Mesenchymal stem cell (in vitro differentiated cells and primary cell): ENCODE data around the gene TNFSF8.

Experiments
- DNase-seq: peaks from one replicate; pipeline ENCODE4 v3.0.0-alpha.2; 2013
- H2AFZ ChIP-seq: one replicate; pipeline ENCODE4 v1.6.1; 2013; ENCODE audit warnings: low read depth, mild to moderate bottlenecking, control low read depth, inconsistent platforms, low read length, moderate library complexity
- H2AK5ac ChIP-seq: 2 replicates; pipeline ENCODE4 v1.6.1; 2013; ENCODE audit warnings: low read length, moderate library complexity, mild to moderate bottlenecking, inconsistent platforms; ENCODE audit not compliant: severe bottlenecking
- H2BK120ac ChIP-seq: one replicate; pipeline ENCODE4 v1.6.1; 2013; ENCODE audit warnings: low read depth, mild to moderate bottlenecking, inconsistent platforms, low read length, moderate library complexity
- H2BK12ac ChIP-seq, 2 experiments: one replicate each; pipeline ENCODE4 v1.6.1; 2013; ENCODE audit warnings: inconsistent platforms in 2 of 2, low read length in 2 of 2, mild to moderate bottlenecking in 2 of 2, moderate library complexity in 2 of 2, control low read depth in 1 of 2
- H2BK15ac ChIP-seq: one replicate; pipeline ENCODE4 v1.6.1; 2013; ENCODE audit warnings: mild to moderate bottlenecking, low read depth, inconsistent platforms; ENCODE audit not compliant: poor library complexity, severe bottlenecking
- H2BK5ac ChIP-seq: 2 replicates; pipeline ENCODE4 v1.6.1; 2013; ENCODE audit warnings: low read depth, mild to moderate bottlenecking, low read length, control low read depth, inconsistent platforms; ENCODE audit not compliant: poor library complexity, severe bottlenecking
- H3K14ac ChIP-seq, 2 experiments: one replicate each; pipeline ENCODE4 v1.6.1; 2013; ENCODE audit warnings: inconsistent platforms in 2 of 2, low read length in 2 of 2, control low read depth in 1 of 2, mild to moderate bottlenecking in 1 of 2, moderate library complexity in 1 of 2
- H3K18ac ChIP-seq, 2 experiments: one replicate each; pipeline ENCODE4 v1.6.1; 2013; ENCODE audit warnings: inconsistent platforms in 2 of 2, low read length in 2 of 2, control low read depth in 1 of 2, low read depth in 1 of 2, mild to moderate bottlenecking in 1 of 2
- H3K23ac ChIP-seq, 2 experiments: one replicate each; pipeline ENCODE4 v1.6.1; 2013; ENCODE audit warnings: inconsistent platforms in 2 of 2, low read length in 2 of 2, mild to moderate bottlenecking in 2 of 2, moderate library complexity in 2 of 2, control low read depth in 1 of 2
- H3K27ac ChIP-seq: 2 replicates; pipeline ENCODE4 v1.5.1; 2013; ENCODE audit warnings: mild to moderate bottlenecking, moderate library complexity, low read length, control low read depth, inconsistent platforms; ENCODE audit not compliant: poor library complexity, severe bottlenecking
- H3K27me3 ChIP-seq, 2 experiments: 2 replicates each; pipeline versions ENCODE4 v1.6.1 to v1.7.0; 2013; ENCODE audit warnings: low read length in 2 of 2, mild to moderate bottlenecking in 2 of 2, moderate library complexity in 2 of 2, control low read depth in 1 of 2, inconsistent platforms in 1 of 2; ENCODE audit not compliant: control insufficient read depth in 1 of 2, insufficient read depth in 1 of 2
- H3K36me3 ChIP-seq, 2 experiments: 2 replicates each; pipeline versions ENCODE4 v1.6.1 to v1.7.0; 2013; ENCODE audit warnings: low read length in 2 of 2, control low read depth in 1 of 2, inconsistent platforms in 1 of 2, low read depth in 1 of 2, mild to moderate bottlenecking in 1 of 2; ENCODE audit not compliant: insufficient read depth in 2 of 2, control insufficient read depth in 1 of 2
- H3K4ac ChIP-seq, 2 experiments: one replicate each; pipeline ENCODE4 v1.6.1; 2013; ENCODE audit warnings: inconsistent platforms in 2 of 2, low read length in 2 of 2, mild to moderate bottlenecking in 2 of 2, moderate library complexity in 2 of 2, control low read depth in 1 of 2, low read depth in 1 of 2
- H3K4me1 ChIP-seq: 2 replicates; pipeline ENCODE4 v1.6.1; 2013; ENCODE audit warnings: low read depth, low read length, control low read depth; ENCODE audit not compliant: control insufficient read depth, insufficient read depth
- H3K4me2 ChIP-seq: 2 replicates; pipeline ENCODE4 v1.6.1; 2013; ENCODE audit warnings: low read length, mild to moderate bottlenecking, inconsistent platforms; ENCODE audit not compliant: poor library complexity, severe bottlenecking
- H3K4me3 ChIP-seq, 2 experiments: 2 replicates each; pipeline versions ENCODE4 v1.5.1 to v1.7.0; 2013; ENCODE audit warnings: low read length in 2 of 2, mild to moderate bottlenecking in 2 of 2, control low read depth in 1 of 2, low read depth in 1 of 2; ENCODE audit not compliant: insufficient read depth in 1 of 2
- H3K79me1 ChIP-seq: replicated peaks from 2 replicates; pipeline ENCODE4 v1.6.1; 2013; ENCODE audit warnings: mild to moderate bottlenecking, control low read depth, low read length, inconsistent platforms; ENCODE audit not compliant: poor library complexity, severe bottlenecking
- H3K9ac ChIP-seq: 2 replicates; pipeline ENCODE4 v1.7.0; 2013; ENCODE audit warnings: mild to moderate bottlenecking, low read length, moderate library complexity
- H3K9me3 ChIP-seq: 2 replicates; pipeline ENCODE4 v1.7.0; 2013; ENCODE audit warnings: mild to moderate bottlenecking, low read length; ENCODE audit not compliant: control insufficient read depth
- H4K8ac ChIP-seq: one replicate; pipeline ENCODE4 v1.6.1; 2013; ENCODE audit warnings: inconsistent platforms, mild to moderate bottlenecking, low read length, moderate library complexity
- H4K91ac ChIP-seq: one replicate; pipeline ENCODE4 v1.6.1; 2013; ENCODE audit warnings: mild to moderate bottlenecking, low read length, inconsistent platforms
- WGBS: methylation state at CpG from one replicate; pipeline ENCODE4 v1.1.7; 2013; ENCODE audit warnings: mixed read lengths; 5-methylcytosine and 5-hydroxymethylcytosine counted together

Gene TNFSF8

DNA sequence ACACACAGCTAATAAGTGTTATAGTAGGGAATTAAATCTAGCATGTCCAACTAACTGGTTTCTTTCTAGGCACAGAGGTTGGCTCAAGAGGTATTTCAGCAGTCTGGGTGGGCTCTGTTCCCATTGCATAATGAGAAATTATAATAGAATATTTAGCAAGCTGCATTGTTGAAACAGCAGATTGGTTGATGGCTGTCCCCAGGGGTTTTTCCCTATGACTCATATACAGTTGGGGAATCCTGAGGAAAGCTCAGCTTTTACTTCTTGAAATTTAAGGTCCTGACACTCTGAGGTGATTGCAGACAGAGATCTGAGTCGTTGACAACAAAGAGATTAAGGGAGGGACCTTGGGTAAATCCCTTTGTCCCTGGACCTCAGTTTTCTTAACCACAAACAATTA lies 38.3 kb upstream of the TNFSF8 start:
- Histone ChIP-seq H3K14ac (no peak overlapping the region), H2BK120ac (no peak overlapping the region), H3K23ac (no peak overlapping the region), H3K4me1 (no peaks in the 10 kb centered on the region), H2BK15ac (no peak overlapping the region), H3K36me3 (no peaks in the 10 kb centered on the region), H2AK5ac (no peak overlapping the region), H3K9me3 (peaks cover 6% of the 10 kb centered on the region), H3K27ac (no peak overlapping the region), H3K4ac (no peak overlapping the region), H3K4me2 (no peak overlapping the region), H2BK12ac (no peak overlapping the region), H4K91ac (no peak overlapping the region), H4K8ac (no peak overlapping the region), H3K79me1 (no peaks in the 10 kb centered on the region), H3K27me3 (no peaks in the 10 kb centered on the region), H3K4me3 (no peak overlapping the region), H2AFZ (no peak overlapping the region), H2BK5ac (no peak overlapping the region), H3K9ac (no peak overlapping the region), H3K18ac (no peak overlapping the region)
- whole genome bisulfite sequencing: 40% methylated on average over 1 of the region's 1 CpG
- peak; percentile 59 for DNase-seq

DNA sequence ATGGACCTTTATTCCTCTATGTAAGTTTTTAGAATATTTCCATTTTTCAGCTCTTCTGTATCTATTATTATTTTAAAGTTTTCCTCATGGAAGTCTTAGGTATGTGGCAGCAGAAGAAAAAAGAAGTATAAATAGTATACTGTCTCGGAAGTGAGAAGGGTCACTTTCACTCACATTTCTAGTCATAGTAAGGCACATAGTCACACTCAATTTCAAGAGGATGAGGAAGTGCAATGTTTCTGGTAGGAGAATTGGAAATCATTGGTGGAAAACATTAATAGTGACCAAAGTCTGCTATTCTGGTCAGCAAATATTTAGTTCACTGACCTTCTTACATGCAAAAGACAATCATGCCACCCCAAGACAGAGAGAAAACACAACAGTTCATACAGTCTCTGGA lies 35.2 kb upstream of the TNFSF8 start:
- Histone ChIP-seq H2BK120ac (no peak overlapping the region), H3K4me1 (no peaks in the 10 kb centered on the region), H3K4me3 (no peak overlapping the region), H2BK12ac (no peak overlapping the region), H2AK5ac (no peak overlapping the region), H3K9ac (no peak overlapping the region), H2AFZ (no peak overlapping the region), H3K18ac (no peak overlapping the region), H3K36me3 (no peaks in the 10 kb centered on the region), H3K4ac (no peak overlapping the region), H4K91ac (no peak overlapping the region), H2BK5ac (no peak overlapping the region), H3K79me1 (no peaks in the 10 kb centered on the region), H3K27me3 (no peaks in the 10 kb centered on the region), H3K4me2 (no peak overlapping the region), H3K27ac (no peak overlapping the region), H3K9me3 (peaks cover 30% of the 10 kb centered on the region), H3K23ac (no peak overlapping the region), H2BK15ac (no peak overlapping the region), H4K8ac (no peak overlapping the region), H3K14ac (no peak overlapping the region)
- WGBS: no CpG with 5 or more reads among the region's 1 CpG
- no peak for DNase-seq

GRCh38 chr9:114962809-114963208 lies 32.4 kb upstream of the TNFSF8 start:
- H3K4me2 ChIP-seq: no peak overlapping the region
- no peak overlapping the region for H4K91ac ChIP-seq
- no peaks in the 10 kb centered on the region for H3K27me3 ChIP-seq
- H2BK120ac ChIP-seq: no peak overlapping the region
- no peak for DNase-seq
- peaks cover 41% of the 10 kb centered on the region for H3K9me3 ChIP-seq
- H4K8ac ChIP-seq: no peak overlapping the region
- no peak overlapping the region for H3K23ac ChIP-seq
- no peak overlapping the region for H3K4me3 ChIP-seq
- H2BK15ac ChIP-seq: no peak overlapping the region
- H2AK5ac ChIP-seq: no peak overlapping the region
- H3K36me3 ChIP-seq: no peaks in the 10 kb centered on the region
- H3K4ac ChIP-seq: no peak overlapping the region
- H3K4me1 ChIP-seq: no peaks in the 10 kb centered on the region
- no peak overlapping the region for H2AFZ ChIP-seq
- no peak overlapping the region for H3K18ac ChIP-seq
- H2BK12ac ChIP-seq: no peak overlapping the region
- no peaks in the 10 kb centered on the region for H3K79me1 ChIP-seq
- no peak overlapping the region for H3K27ac ChIP-seq
- no peak overlapping the region for H3K9ac ChIP-seq
- no peak overlapping the region for H3K14ac ChIP-seq
- 89% methylated on average over 7 of the region's 7 CpGs for WGBS
- no peak overlapping the region for H2BK5ac ChIP-seq

GRCh38 chr9:114960276-114960675 lies 29.9 kb upstream of the TNFSF8 start:
- Histone ChIP-seq H3K27me3 (no peaks in the 10 kb centered on the region), H2BK15ac (no peak overlapping the region), H3K4me1 (no peaks in the 10 kb centered on the region), H2BK120ac (no peak overlapping the region), H3K4ac (no peak overlapping the region), H3K9me3 (peaks cover 41% of the 10 kb centered on the region), H3K4me3 (no peak overlapping the region), H3K14ac (no peak overlapping the region), H2BK5ac (no peak overlapping the region), H2BK12ac (no peak overlapping the region), H2AK5ac (no peak overlapping the region), H3K23ac (no peak overlapping the region), H4K8ac (no peak overlapping the region), H3K79me1 (no peaks in the 10 kb centered on the region), H3K36me3 (no peaks in the 10 kb centered on the region), H3K18ac (no peak overlapping the region), H2AFZ (no peak overlapping the region), H3K27ac (no peak overlapping the region), H3K9ac (no peak overlapping the region), H3K4me2 (no peak overlapping the region), H4K91ac (no peak overlapping the region)
- no peak for DNase-seq
- WGBS: 98% methylated on average over 2 of the region's 3 CpGs
